ENCODE data around the gene DYNLT2B. TPM values are rescaled to one million over a fixed set of nuclear protein-coding genes. Genes with fewer than 3 reads are reported as not detected.

Gene DYNLT2B
- total and polyA plus RNA-seq, 9 donors: 7.7 to 30.2 (median 9.5) TPM

DNA sequence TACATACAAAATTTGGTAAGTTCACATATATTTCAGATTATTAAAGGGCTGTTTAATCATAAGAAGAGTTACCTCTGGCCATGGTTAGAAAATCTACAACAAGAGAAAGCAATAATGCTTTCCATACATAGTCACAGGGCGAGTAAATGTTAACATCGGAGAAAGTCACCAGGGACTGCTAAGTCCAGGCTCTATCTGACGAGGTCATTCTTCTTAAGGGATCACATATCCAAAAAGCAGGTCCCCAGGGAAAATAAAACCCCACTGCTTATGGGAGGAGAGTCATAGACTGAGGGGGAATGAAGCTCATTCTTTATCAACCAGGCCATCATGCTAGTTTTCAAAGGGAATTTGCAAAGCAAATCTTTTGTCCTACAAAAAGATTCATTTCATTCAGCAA lies 33.6 kb downstream of the DYNLT2B start:
- 26 to 68% (median 56%) methylated on average over 3 of the region's 3 CpGs for whole genome bisulfite sequencing, 3 donors

DNA sequence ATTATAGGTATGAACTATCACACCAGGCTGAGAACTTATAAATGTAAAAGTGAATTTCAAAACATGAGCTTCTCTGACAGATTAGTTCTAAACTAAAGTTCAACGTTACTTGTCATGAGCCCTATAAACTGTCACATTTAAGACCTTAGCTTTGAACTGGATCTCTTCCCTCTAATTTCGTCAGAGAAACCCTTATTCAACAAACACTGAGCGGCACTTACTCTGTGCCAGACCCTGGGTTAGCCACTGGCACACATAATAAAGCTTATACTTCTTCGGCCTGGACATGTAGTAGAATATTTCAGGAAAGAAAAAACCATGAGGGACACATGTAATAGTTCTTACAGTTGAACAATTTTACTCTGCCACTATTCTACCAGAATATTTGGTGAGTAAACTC lies 36.1 kb downstream of the DYNLT2B start:
- Histone ChIP-seq H3K27ac (no peak overlapping the region), H3K36me3 (no peaks in the 10 kb centered on the region), H3K27me3 (no peaks in the 10 kb centered on the region), H3K4me3 (no peak overlapping the region), H3K9me3 (no peaks in the 10 kb centered on the region), H3K4me1 (ENCODE audit: insufficient read depth) (peaks cover 8% of the 10 kb centered on the region)
- intact Hi-C loops (cut with DNase I): no loop called here
- no peak for DNase-seq
- 83 to 90% (median 88%) methylated on average over 4 of the region's 4 CpGs for WGBS, 3 donors
- TF ChIP-seq POLR2A (IDR thresholded peaks at IDR 0.05) (no peak), CTCF (IDR thresholded peaks at IDR 0.05) (no peak), EP300 (IDR thresholded peaks at IDR 0.05) (no peak)

More for the DNA sequence above, 33.6 kb downstream of the DYNLT2B start:
- Histone ChIP-seq H3K27me3 (no peaks in the 10 kb centered on the region), H3K27ac (no peak overlapping the region), H3K4me1 (ENCODE audit: insufficient read depth) (peaks cover 6% of the 10 kb centered on the region), H3K9me3 (no peaks in the 10 kb centered on the region), H3K36me3 (no peaks in the 10 kb centered on the region), H3K4me3 (no peak overlapping the region)
- no peak for DNase-seq
- intact Hi-C loops (cut with DNase I): no loop called here
- TF ChIP-seq EP300 (IDR thresholded peaks at IDR 0.05) (no peak), CTCF (IDR thresholded peaks at IDR 0.05) (no peak), POLR2A (IDR thresholded peaks at IDR 0.05) (no peak)

DNA sequence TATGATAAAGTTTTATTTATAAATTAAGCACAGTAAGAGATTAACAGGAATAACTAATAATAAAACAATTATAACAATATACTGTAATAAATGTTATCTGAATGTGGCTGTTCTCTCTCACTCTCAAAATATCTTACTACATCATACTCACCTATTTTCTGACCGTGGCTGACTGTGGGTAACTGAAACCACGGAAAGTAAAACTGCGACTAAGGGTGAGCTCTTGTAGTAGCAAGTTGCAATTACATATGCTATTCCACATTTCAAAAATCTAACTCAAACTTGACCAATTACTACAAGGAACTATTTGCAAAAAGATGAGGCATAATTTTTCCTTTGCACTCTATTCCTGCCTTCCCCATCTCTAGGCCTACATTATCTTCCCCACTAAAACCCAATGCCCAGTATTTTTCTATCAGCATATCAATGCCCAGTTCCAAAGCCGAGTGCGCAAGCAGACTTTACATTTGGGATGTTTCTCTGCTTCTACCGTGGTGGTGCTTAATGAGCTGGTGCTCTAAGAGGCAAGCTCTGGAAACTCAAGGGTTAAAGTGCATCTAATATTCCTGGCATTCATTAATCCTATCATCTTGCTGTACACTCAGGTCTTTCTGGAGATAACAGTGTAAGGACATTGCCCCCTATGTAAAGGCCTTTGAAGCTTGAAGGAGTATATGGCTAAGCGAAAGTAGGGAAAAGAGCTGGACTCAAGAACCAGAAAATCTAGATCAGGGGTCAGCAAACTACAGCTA lies 37.2 kb downstream of the DYNLT2B start:
- H3K36me3 ChIP-seq: no peaks in the 10 kb centered on the region
- H3K4me3 ChIP-seq: no peak overlapping the region
- WGBS, 3 donors: 90 to 93% (median 91%) methylated on average over 7 of the region's 7 CpGs
- H3K27ac ChIP-seq: no peak overlapping the region
- intact Hi-C loops (cut with DNase I): no loop called here
- no peaks in the 10 kb centered on the region for H3K27me3 ChIP-seq
- no peak for DNase-seq
- H3K4me1 ChIP-seq (ENCODE audit: insufficient read depth): peaks cover 4% of the 10 kb centered on the region
- no peak for TF ChIP-seq POLR2A (IDR thresholded peaks at IDR 0.05)
- no peak for TF ChIP-seq CTCF (IDR thresholded peaks at IDR 0.05)
- no peak for TF ChIP-seq EP300 (IDR thresholded peaks at IDR 0.05)
- no peaks in the 10 kb centered on the region for H3K9me3 ChIP-seq

DNA sequence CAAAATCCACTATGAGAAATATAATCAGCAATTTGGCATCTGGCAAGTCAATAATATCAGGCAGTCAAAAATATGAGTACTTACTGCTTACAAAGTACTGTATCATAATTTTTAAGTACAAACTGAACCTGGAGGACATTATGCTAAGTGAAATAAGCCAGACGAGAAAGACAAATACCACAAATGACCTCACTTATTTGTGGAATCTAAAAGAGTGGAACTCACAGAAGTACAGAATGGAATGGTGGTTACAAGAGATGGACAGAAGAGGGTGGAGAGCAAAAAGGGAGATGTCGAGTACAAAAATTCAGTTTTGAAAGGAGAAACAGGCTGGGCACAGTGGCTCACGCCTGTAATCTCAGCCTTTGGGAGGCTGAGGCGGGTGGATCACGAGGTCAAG lies 42.9 kb downstream of the DYNLT2B start:
- no peak for DNase-seq
- H3K4me3 ChIP-seq: no peak overlapping the region
- TF ChIP-seq CTCF (IDR thresholded peaks at IDR 0.05) (no peak), EP300 (IDR thresholded peaks at IDR 0.05) (no peak), POLR2A (IDR thresholded peaks at IDR 0.05) (no peak)
- H3K27me3 ChIP-seq: no peaks in the 10 kb centered on the region
- H3K9me3 ChIP-seq: no peaks in the 10 kb centered on the region
- H3K27ac ChIP-seq: no peak overlapping the region
- no peaks in the 10 kb centered on the region for H3K36me3 ChIP-seq
- intact Hi-C loops (cut with DNase I): no loop called here
- peaks cover 4% of the 10 kb centered on the region for H3K4me1 ChIP-seq (ENCODE audit: insufficient read depth)
- 90 to 98% (median 96%) methylated on average over 5 of the region's 5 CpGs for WGBS, 3 donors
